Loucy (cell line): ENCODE data around the gene NPTN.

Experiments
- EZH2phosphoT487 ChIP-seq: fragments of 200-600 bp; IDR thresholded peaks from 2 replicates; pipeline ENCODE4 v1.6.1; 2018; ENCODE audit warnings: antibody characterized with exemption, mild to moderate bottlenecking, moderate library complexity, borderline replicate concordance
- TF ChIP-seq, protein P1 (sequence below): fragments of 200-600 bp; sonication (generic); conservative IDR thresholded peaks from 2 replicates; pipeline ENCODE4 v1.5.1; 2014; ENCODE audit warnings: mild to moderate bottlenecking, antibody characterized with exemption, low read length

DNA sequence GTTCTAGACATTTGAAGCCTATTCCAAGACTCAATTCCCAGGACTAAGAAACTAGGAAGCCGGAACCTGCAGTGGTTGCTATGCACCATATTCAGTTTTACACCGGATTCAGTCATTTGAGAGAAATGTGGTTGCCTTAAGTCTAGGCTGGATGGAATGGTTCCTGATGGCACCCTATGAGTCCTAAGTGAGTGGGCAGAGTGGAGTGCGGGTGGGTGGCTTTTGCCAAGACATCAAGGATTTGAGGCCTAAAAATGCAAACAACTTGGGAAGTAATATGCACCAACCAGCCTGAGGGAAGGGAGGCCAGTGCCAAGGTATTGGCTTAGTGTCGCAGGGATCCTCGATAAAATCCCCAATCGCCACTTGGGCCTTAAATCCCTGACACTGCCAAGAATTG, 46.8 kb upstream of the NPTN start:
- TF ChIP-seq, protein P1, sequence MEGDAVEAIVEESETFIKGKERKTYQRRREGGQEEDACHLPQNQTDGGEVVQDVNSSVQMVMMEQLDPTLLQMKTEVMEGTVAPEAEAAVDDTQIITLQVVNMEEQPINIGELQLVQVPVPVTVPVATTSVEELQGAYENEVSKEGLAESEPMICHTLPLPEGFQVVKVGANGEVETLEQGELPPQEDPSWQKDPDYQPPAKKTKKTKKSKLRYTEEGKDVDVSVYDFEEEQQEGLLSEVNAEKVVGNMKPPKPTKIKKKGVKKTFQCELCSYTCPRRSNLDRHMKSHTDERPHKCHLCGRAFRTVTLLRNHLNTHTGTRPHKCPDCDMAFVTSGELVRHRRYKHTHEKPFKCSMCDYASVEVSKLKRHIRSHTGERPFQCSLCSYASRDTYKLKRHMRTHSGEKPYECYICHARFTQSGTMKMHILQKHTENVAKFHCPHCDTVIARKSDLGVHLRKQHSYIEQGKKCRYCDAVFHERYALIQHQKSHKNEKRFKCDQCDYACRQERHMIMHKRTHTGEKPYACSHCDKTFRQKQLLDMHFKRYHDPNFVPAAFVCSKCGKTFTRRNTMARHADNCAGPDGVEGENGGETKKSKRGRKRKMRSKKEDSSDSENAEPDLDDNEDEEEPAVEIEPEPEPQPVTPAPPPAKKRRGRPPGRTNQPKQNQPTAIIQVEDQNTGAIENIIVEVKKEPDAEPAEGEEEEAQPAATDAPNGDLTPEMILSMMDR, result no peak
- no peak for TF ChIP-seq EZH2phosphoT487
